WTC11 (cell line): Measurements from ENCODE around the gene LMTK2. TPM values are rescaled to one million over a fixed set of nuclear protein-coding genes. Genes with fewer than 3 reads are reported as not detected.

Experiments
- ATAC-seq: fragments of 200-7000 bp; cut with Tn5 transposase; 2 replicates; pipeline ENCODE4 v1.10.0; 2021; ENCODE audit warnings: mild to moderate bottlenecking, moderate library complexity
- CTCF ChIA-PET: fragments of 300-600 bp; sonication (Branson Sonifier 250); formaldehyde crosslinking; loops from one replicate; lab custom pipeline; 2021; ENCODE audit warnings: antibody characterized with exemption; lab: Charles Lee
- POLR2A ChIA-PET: fragments of 350-600 bp; sonication (Branson Sonifier 250); formaldehyde crosslinking; loops from one replicate; lab custom pipeline; 2021; ENCODE audit warnings: antibody characterized with exemption; lab: Charles Lee
- DNase-seq: peaks from one replicate; pipeline ENCODE4 v3.0.0; 2021; ENCODE audit warnings: low spot score
- H3K27ac Mint-ChIP-seq: 2 replicates; pipeline ENCODE4 v1.8.0; 2021; ENCODE audit warnings: mixed read lengths
- H3K27me3 Mint-ChIP-seq: 2 replicates; pipeline ENCODE4 v1.8.0; 2021; ENCODE audit warnings: low read depth, mild to moderate bottlenecking, moderate library complexity, mixed read lengths
- H3K36me3 Mint-ChIP-seq: 2 replicates; pipeline ENCODE4 v1.8.0; 2021; ENCODE audit warnings: mixed read lengths
- H3K4me1 Mint-ChIP-seq: 2 replicates; pipeline ENCODE4 v1.8.0; 2022; ENCODE audit warnings: mixed read lengths
- H3K4me3 Mint-ChIP-seq: 2 replicates; pipeline ENCODE4 v1.8.0; 2021; ENCODE audit warnings: mild to moderate bottlenecking, moderate library complexity, mixed read lengths
- H3K9me3 Mint-ChIP-seq: 2 replicates; pipeline ENCODE4 v1.8.0; 2021; ENCODE audit warnings: mixed read lengths
- ATF1 ChIP-seq: sonication (generic); formaldehyde crosslinking; IDR thresholded peaks from 2 replicates; pipeline ENCODE4 v1.8.1; 2023; ENCODE audit warnings: mild to moderate bottlenecking, moderate library complexity, missing genetic modification reagents
- CREB1 ChIP-seq: sonication (generic); formaldehyde crosslinking; IDR thresholded peaks from 2 replicates; pipeline ENCODE4 v1.8.0; 2023; ENCODE audit warnings: mild to moderate bottlenecking, missing genetic modification reagents
- ETV6 ChIP-seq: sonication (generic); formaldehyde crosslinking; IDR thresholded peaks from 2 replicates; pipeline ENCODE4 v1.8.1; 2022; ENCODE audit warnings: mild to moderate bottlenecking, missing genetic modification reagents
- FOXK1 ChIP-seq: sonication (generic); formaldehyde crosslinking; IDR thresholded peaks from 2 replicates; pipeline ENCODE4 v1.8.0; 2022; ENCODE audit warnings: mild to moderate bottlenecking, moderate library complexity, missing genetic modification reagents
- JUN ChIP-seq: sonication (generic); formaldehyde crosslinking; IDR thresholded peaks from 2 replicates; pipeline ENCODE4 v1.8.0; 2023; ENCODE audit warnings: mild to moderate bottlenecking, missing genetic modification reagents
- KAT7 ChIP-seq: sonication (generic); formaldehyde crosslinking; IDR thresholded peaks from 2 replicates; pipeline ENCODE4 v1.8.1; 2023; ENCODE audit warnings: missing genetic modification reagents, mild to moderate bottlenecking, borderline replicate concordance
- MXD4 ChIP-seq: fragments of 250-450 bp; sonication (Bioruptor Pico); IDR thresholded peaks from 2 replicates; pipeline ENCODE4 v1.8.0; 2021; ENCODE audit warnings: mild to moderate bottlenecking, moderate library complexity, borderline replicate concordance
- NR3C1 ChIP-seq: sonication (generic); formaldehyde crosslinking; conservative IDR thresholded peaks from 2 replicates; pipeline ENCODE4 v1.8.1; 2023; ENCODE audit warnings: low read depth, mild to moderate bottlenecking, missing genetic modification reagents
- ZNF121 ChIP-seq: sonication (generic); formaldehyde crosslinking; IDR thresholded peaks from 2 replicates; pipeline ENCODE4 v1.8.0; 2023; ENCODE audit warnings: missing genetic modification reagents
- ZNF671 ChIP-seq: fragments of 250-450 bp; sonication (Bioruptor Pico); IDR thresholded peaks from 2 replicates; pipeline ENCODE4 v1.8.0; 2021; ENCODE audit warnings: mild to moderate bottlenecking
- total RNA-seq: library from RNA; stranded (reverse); gene quantifications from 3 replicates; pipeline ENCODE4 v1.2.3, GENCODE V29; 2021
- TF ChIP-seq, protein P1 (sequence below): fragments of 250-450 bp; sonication (Bioruptor Pico); IDR thresholded peaks from 2 replicates; pipeline ENCODE4 v2.1.2; 2022; ENCODE audit warnings: mild to moderate bottlenecking, moderate library complexity
- TF ChIP-seq, protein P2 (sequence below): sonication (generic); formaldehyde crosslinking; conservative IDR thresholded peaks from 2 replicates; pipeline ENCODE4 v1.8.1; 2023; ENCODE audit warnings: mild to moderate bottlenecking, low read depth, missing genetic modification reagents, moderate library complexity
- TF ChIP-seq, protein P3 (sequence below): fragments of 250-450 bp; sonication (Bioruptor Pico); IDR thresholded peaks from 2 replicates; pipeline ENCODE4 v1.8.0; 2021; ENCODE audit warnings: mild to moderate bottlenecking
- TF ChIP-seq, protein P4 (sequence below): fragments of 250-450 bp; sonication (Bioruptor Pico); IDR thresholded peaks from 2 replicates; pipeline ENCODE4 v1.9.0; 2021; ENCODE audit warnings: mild to moderate bottlenecking
- TF ChIP-seq, protein P5 (sequence below): sonication (generic); formaldehyde crosslinking; IDR thresholded peaks from 2 replicates; pipeline ENCODE4 v1.8.1; 2022; ENCODE audit warnings: missing genetic modification reagents, borderline replicate concordance
- TF ChIP-seq, protein P6 (sequence below): sonication (generic); formaldehyde crosslinking; IDR thresholded peaks from 2 replicates; pipeline ENCODE4 v1.8.0; 2022; ENCODE audit warnings: mild to moderate bottlenecking, missing genetic modification reagents

The LMTK2 gene
- total RNA-seq, 1 experiment from 2014 or later = 24.3 TPM

DNA sequence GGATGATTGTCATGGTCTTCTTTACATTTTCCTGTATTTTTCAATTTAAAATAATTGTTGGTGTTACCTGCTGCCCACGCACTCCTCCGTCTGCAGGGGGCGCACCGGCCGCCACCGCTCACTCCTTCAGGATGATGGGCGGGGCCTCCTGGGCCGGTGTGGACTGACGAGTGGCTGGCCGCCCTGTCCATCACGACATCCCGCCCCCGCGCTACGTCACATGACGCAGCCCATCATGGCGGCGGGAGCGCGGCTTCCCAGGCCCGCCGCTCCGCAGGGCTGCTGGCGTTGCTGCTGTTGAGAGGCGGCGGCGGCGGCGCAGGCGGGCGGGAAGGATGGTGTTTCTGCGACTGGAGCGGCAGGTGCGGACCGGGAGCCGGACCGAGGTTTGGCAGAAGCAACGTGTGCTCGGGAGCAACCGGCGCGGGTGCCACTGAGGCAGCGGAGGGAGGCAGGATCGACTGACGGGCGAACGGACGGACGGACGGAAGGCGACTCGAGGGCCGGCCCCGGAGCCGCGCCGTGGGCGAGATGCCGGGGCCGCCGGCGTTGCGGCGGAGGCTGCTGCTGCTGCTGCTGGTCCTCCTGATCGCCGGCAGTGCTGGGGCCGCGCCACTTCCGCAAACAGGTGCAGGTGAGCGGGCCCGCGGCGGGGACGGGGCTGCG is at the start of gene LMTK2 (continued):
- TF ChIP-seq MXD4 (CRISPR knock-in tag) (no peak), NR3C1 (CRISPR knock-in tag) (no peak), ATF1 (CRISPR knock-in tag) (no peak), CREB1 (CRISPR knock-in tag) (no peak; the same call in 1 of the 2 replicates), JUN (no peak), FOXK1 (CRISPR knock-in tag) (peak; percentile 94), ETV6 (CRISPR knock-in tag) (peak; percentile 90), KAT7 (CRISPR knock-in tag) (peak; percentile 76; the same call in 1 of the 2 replicates), ZNF671 (no peak)
- TF ChIP-seq, protein P1, sequence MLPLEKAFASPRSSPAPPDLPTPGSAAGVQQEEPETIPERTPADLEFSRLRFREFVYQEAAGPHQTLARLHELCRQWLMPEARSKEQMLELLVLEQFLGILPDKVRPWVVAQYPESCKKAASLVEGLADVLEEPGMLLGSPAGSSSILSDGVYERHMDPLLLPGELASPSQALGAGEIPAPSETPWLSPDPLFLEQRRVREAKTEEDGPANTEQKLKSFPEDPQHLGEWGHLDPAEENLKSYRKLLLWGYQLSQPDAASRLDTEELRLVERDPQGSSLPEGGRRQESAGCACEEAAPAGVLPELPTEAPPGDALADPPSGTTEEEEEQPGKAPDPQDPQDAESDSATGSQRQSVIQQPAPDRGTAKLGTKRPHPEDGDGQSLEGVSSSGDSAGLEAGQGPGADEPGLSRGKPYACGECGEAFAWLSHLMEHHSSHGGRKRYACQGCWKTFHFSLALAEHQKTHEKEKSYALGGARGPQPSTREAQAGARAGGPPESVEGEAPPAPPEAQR (CRISPR knock-in tag) = no peak
- TF ChIP-seq, protein P2, sequence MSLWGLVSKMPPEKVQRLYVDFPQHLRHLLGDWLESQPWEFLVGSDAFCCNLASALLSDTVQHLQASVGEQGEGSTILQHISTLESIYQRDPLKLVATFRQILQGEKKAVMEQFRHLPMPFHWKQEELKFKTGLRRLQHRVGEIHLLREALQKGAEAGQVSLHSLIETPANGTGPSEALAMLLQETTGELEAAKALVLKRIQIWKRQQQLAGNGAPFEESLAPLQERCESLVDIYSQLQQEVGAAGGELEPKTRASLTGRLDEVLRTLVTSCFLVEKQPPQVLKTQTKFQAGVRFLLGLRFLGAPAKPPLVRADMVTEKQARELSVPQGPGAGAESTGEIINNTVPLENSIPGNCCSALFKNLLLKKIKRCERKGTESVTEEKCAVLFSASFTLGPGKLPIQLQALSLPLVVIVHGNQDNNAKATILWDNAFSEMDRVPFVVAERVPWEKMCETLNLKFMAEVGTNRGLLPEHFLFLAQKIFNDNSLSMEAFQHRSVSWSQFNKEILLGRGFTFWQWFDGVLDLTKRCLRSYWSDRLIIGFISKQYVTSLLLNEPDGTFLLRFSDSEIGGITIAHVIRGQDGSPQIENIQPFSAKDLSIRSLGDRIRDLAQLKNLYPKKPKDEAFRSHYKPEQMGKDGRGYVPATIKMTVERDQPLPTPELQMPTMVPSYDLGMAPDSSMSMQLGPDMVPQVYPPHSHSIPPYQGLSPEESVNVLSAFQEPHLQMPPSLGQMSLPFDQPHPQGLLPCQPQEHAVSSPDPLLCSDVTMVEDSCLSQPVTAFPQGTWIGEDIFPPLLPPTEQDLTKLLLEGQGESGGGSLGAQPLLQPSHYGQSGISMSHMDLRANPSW (CRISPR knock-in tag) = no peak
- TF ChIP-seq, protein P3, sequence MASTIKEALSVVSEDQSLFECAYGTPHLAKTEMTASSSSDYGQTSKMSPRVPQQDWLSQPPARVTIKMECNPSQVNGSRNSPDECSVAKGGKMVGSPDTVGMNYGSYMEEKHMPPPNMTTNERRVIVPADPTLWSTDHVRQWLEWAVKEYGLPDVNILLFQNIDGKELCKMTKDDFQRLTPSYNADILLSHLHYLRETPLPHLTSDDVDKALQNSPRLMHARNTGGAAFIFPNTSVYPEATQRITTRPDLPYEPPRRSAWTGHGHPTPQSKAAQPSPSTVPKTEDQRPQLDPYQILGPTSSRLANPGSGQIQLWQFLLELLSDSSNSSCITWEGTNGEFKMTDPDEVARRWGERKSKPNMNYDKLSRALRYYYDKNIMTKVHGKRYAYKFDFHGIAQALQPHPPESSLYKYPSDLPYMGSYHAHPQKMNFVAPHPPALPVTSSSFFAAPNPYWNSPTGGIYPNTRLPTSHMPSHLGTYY (CRISPR knock-in tag) = no peak
- TF ChIP-seq, protein P4, sequence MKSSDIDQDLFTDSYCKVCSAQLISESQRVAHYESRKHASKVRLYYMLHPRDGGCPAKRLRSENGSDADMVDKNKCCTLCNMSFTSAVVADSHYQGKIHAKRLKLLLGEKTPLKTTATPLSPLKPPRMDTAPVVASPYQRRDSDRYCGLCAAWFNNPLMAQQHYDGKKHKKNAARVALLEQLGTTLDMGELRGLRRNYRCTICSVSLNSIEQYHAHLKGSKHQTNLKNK (CRISPR knock-in tag) = no peak
- TF ChIP-seq, protein P5, sequence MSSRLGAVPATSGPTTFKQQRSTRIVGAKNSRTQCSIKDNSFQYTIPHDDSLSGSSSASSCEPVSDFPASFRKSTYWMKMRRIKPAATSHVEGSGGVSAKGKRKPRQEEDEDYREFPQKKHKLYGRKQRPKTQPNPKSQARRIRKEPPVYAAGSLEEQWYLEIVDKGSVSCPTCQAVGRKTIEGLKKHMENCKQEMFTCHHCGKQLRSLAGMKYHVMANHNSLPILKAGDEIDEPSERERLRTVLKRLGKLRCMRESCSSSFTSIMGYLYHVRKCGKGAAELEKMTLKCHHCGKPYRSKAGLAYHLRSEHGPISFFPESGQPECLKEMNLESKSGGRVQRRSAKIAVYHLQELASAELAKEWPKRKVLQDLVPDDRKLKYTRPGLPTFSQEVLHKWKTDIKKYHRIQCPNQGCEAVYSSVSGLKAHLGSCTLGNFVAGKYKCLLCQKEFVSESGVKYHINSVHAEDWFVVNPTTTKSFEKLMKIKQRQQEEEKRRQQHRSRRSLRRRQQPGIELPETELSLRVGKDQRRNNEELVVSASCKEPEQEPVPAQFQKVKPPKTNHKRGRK (CRISPR knock-in tag) = no peak

DNA sequence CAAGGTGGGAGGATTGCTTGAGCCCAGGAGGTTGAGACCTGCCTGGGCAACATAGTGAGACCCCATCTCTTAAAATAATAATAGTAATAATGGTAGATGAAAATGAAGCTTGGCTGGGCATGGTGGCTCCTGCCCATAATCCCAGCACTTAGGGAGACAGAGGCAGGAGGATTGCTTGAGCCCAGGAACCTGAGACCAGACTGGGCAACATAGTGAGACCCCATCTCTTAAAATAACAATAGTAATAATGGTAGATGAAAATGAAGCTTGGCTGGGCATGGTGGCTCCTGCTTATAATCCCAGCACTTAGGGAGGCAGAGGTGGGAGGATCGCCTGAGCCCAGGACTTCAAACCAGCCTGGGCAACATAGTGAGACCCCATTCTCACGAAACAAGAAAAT is 49.5 kb upstream of the LMTK2 start:
- Mint-ChIP-seq H3K9me3 (no peaks in the 10 kb centered on the region), H3K27ac (no peak overlapping the region), H3K4me1 (peaks cover 8% of the 10 kb centered on the region), H3K27me3 (no peaks in the 10 kb centered on the region; the same call in 1 of the 2 replicates), H3K4me3 (no peak overlapping the region), H3K36me3 (no peaks in the 10 kb centered on the region)
- TF ChIP-seq ZNF121 = peak; percentile 80
- TF ChIP-seq, protein P6, sequence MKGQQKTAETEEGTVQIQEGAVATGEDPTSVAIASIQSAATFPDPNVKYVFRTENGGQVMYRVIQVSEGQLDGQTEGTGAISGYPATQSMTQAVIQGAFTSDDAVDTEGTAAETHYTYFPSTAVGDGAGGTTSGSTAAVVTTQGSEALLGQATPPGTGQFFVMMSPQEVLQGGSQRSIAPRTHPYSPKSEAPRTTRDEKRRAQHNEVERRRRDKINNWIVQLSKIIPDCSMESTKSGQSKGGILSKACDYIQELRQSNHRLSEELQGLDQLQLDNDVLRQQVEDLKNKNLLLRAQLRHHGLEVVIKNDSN = no peak
- ATAC-seq (no peak), DNase-seq (no peak)
- POLR2A ChIA-PET = no interaction called here
- CTCF ChIA-PET = no interaction called here
